GM23338 (cell line): ENCODE results near the gene DISP3.

Experiments used
- CREB1 ChIP-seq: fragments of 250-450 bp; sonication (Bioruptor Pico); IDR thresholded peaks from 2 replicates; pipeline ENCODE4 v1.5.0; 2020; ENCODE audit warnings: low read depth, mild to moderate bottlenecking, moderate library complexity
- CTCF ChIP-seq, 2 experiments: fragments of 200-600 bp in 1 of 2; sonication (generic) in 1 of 2; conservative IDR thresholded peaks; 2 replicates each; pipeline versions ENCODE4 v1.5.1 to v1.6.1; 2016 to 2017; ENCODE audit warnings: antibody characterized with exemption in 2 of 2, low read depth in 2 of 2, mild to moderate bottlenecking in 2 of 2, moderate library complexity in 1 of 2
- EZH2 ChIP-seq: fragments of 200-600 bp; sonication (generic); IDR thresholded peaks from one replicate; pipeline ENCODE4 v1.8.0; 2017; ENCODE audit warnings: antibody characterized with exemption, mild to moderate bottlenecking, low read depth; ENCODE audit not compliant: unreplicated experiment
- POLR2AphosphoS5 ChIP-seq: IDR thresholded peaks from 2 replicates; pipeline ENCODE4 v1.6.1; 2016; ENCODE audit warnings: antibody characterized with exemption, low read depth
- REST ChIP-seq: IDR thresholded peaks from one replicate; pipeline ENCODE4 v1.6.1; 2018; ENCODE audit warnings: antibody characterized with exemption; ENCODE audit not compliant: unreplicated experiment

GRCh38 chr1:11546456-11546855 lies 67.5 kb downstream of the DISP3 start:
- TF ChIP-seq CREB1 (no peak), REST (no peak), CTCF (conservative IDR thresholded peaks at IDR 0.05; ENCODE audit: low read depth in 2 of 2) (no peak), EZH2 (no peak), POLR2AphosphoS5 (no peak)
